Skeletal muscle satellite cell (primary cell): ENCODE data around the gene PUS1.
"Not testable (repeated sequence)": the region's sequence is repeated elsewhere in the genome, so short reads cannot be mapped to it uniquely, and the experiment has no call there.

Source experiments
- H3K27me3 ChIP-seq: 2 replicates; pipeline ENCODE4 v1.7.0; 2013; ENCODE audit warnings: low read length; ENCODE audit not compliant: control insufficient read depth, insufficient read depth
- H3K36me3 ChIP-seq: 2 replicates; pipeline ENCODE4 v1.7.0; 2013; ENCODE audit warnings: mild to moderate bottlenecking, control low read depth, low read length; ENCODE audit not compliant: insufficient read depth
- H3K4me1 ChIP-seq: 2 replicates; pipeline ENCODE4 v1.7.0; 2013; ENCODE audit warnings: low read length; ENCODE audit not compliant: control insufficient read depth, insufficient read depth
- H3K4me2 ChIP-seq: 2 replicates; pipeline ENCODE4 v1.7.0; 2013; ENCODE audit warnings: mild to moderate bottlenecking, low read length
- H3K4me3 ChIP-seq: 2 replicates; pipeline ENCODE4 v1.7.0; 2013; ENCODE audit warnings: low read length
- H3K9ac ChIP-seq: 2 replicates; pipeline ENCODE4 v1.7.0; 2013; ENCODE audit warnings: mild to moderate bottlenecking, low read depth, low read length, moderate library complexity
- H3K9me3 ChIP-seq: replicated peaks from 2 replicates; pipeline ENCODE4 v1.7.0; 2013; ENCODE audit warnings: mild to moderate bottlenecking, control low read depth, low read length

The PUS1 gene

DNA sequence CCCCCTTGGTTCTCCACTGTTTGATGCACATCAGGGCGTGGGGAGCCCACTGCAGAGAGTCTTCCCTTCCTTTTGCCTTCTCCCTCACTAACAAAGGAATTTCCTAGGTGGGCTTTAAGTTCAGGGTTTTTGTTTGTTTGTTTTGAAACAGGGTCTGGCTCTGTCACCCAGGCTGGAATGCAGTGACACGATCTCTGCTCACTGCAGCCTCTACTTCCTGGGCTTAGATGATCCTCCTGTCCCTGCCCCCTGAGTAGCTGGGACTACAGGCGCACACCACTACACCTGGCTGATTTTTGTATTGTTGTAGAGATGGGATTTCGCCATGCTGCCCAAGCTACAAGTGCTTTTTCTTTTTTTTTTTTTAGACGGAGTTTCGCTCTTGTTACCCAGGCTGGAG is 54.5 kb downstream of the PUS1 start:
- Histone ChIP-seq H3K4me2 (no peak overlapping the region), H3K4me1 (peaks cover 7% of the 10 kb centered on the region), H3K36me3 (peaks cover 61% of the 10 kb centered on the region), H3K27me3 (no peaks in the 10 kb centered on the region), H3K4me3 (no peak overlapping the region), H3K9me3 (no peaks in the 10 kb centered on the region), H3K9ac (no peak overlapping the region)

- Histone ChIP-seq H3K36me3 (peaks cover 67% of the 10 kb centered on the region), H3K4me1 (peaks cover 7% of the 10 kb centered on the region), H3K9ac (no peak overlapping the region), H3K4me2 (no peak overlapping the region), H3K9me3 (no peaks in the 10 kb centered on the region), H3K27me3 (no peaks in the 10 kb centered on the region), H3K4me3 (no peak overlapping the region)
Observed at GRCh38 chr12:131984334-131984733, 55.3 kb downstream of the PUS1 start.

- H3K4me1 ChIP-seq, H3K4me2 ChIP-seq, H3K9ac ChIP-seq, H3K4me3 ChIP-seq, H3K9me3 ChIP-seq, H3K27me3 ChIP-seq: not testable (repeated sequence)
- peaks cover 77% of the 10 kb centered on the region for H3K36me3 ChIP-seq
Observed at GRCh38 chr12:131985510-131985875, 56.4 kb downstream of the PUS1 start.

DNA sequence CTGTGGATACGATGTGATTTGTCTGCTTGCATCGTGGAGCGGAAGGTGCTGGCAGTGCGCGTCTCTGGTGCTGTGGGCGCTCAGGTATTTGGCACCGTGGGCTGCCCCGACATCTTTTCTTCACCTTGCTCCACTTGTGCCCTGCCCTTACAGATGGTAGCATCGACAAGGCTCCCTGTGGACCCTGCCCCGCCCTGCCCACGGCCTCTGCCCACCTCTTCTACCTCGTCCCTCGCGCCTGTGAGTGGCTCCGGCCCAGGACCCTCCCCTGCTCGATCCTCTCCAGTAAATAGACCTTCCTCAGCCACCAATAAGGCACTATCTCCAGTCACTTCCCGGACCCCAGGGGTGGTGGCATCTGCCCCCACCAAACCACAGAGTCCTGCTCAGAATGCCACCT is 57.3 kb downstream of the PUS1 start:
- Histone ChIP-seq H3K4me3 (no peak overlapping the region), H3K27me3 (no peaks in the 10 kb centered on the region), H3K9me3 (no peaks in the 10 kb centered on the region), H3K9ac (no peak overlapping the region), H3K36me3 (peaks cover 74% of the 10 kb centered on the region), H3K4me2 (no peak overlapping the region), H3K4me1 (no peaks in the 10 kb centered on the region)

DNA sequence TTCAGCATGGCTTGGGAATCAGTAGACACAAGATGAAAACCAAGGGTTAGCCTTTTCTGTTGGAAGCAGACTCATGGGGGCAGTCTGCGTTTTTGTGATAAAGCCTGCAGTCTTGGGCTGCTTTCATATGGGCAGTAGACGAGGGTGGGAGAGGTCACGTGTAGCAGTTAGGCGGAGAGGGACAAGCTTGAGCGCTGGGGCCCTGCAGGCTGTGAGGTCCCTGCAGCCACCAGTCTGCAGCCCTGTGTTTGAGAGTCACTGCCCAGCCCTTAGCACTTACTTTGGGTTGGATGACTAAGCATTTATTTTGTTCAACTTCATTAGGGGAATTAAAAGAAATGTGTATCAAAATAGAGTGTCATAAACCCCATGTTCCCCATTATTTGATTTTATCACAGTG is 57.8 kb downstream of the PUS1 start:
- no peak overlapping the region for H3K4me3 ChIP-seq
- no peaks in the 10 kb centered on the region for H3K27me3 ChIP-seq
- no peaks in the 10 kb centered on the region for H3K9me3 ChIP-seq
- no peak overlapping the region for H3K9ac ChIP-seq
- H3K36me3 ChIP-seq = peaks cover 71% of the 10 kb centered on the region
- no peak overlapping the region for H3K4me2 ChIP-seq
- no peaks in the 10 kb centered on the region for H3K4me1 ChIP-seq

GRCh38 chr12:131987552-131987951 is 58.5 kb downstream of the PUS1 start:
- H3K4me1 ChIP-seq = no peaks in the 10 kb centered on the region
- no peaks in the 10 kb centered on the region for H3K9me3 ChIP-seq
- H3K9ac ChIP-seq = no peak overlapping the region
- no peak overlapping the region for H3K4me3 ChIP-seq
- peaks cover 72% of the 10 kb centered on the region for H3K36me3 ChIP-seq
- H3K27me3 ChIP-seq = no peaks in the 10 kb centered on the region
- no peak overlapping the region for H3K4me2 ChIP-seq

GRCh38 chr12:131988054-131988796 is 59.1 kb downstream of the PUS1 start:
- Histone ChIP-seq H3K27me3 (no peaks in the 10 kb centered on the region), H3K4me1 (no peaks in the 10 kb centered on the region), H3K36me3 (peaks cover 74% of the 10 kb centered on the region), H3K4me3 (no peak overlapping the region), H3K9ac (no peak overlapping the region), H3K4me2 (no peak overlapping the region), H3K9me3 (no peaks in the 10 kb centered on the region)

DNA sequence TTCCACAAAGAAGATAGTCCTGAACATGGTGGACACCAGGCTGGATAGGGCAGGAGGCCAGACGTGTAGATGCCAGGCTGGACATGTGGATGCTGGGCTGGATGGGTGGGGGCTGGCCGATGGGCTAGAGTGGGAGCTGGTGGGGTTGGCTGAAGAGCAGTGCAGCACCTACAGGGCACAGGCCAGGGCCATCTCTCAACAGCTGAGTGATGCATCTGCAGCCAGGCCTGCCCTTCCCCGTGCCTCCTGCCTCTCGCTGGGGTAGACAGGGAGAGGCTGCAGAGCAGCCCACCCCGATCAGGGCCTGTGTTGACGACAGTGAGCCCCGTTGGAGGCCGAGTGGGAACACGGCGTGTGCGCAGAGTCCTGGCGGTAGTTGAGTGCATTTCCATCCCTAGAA is 59.9 kb downstream of the PUS1 start:
- H3K36me3 ChIP-seq = peaks cover 78% of the 10 kb centered on the region
- H3K4me2 ChIP-seq = no peak overlapping the region
- H3K9ac ChIP-seq = no peak overlapping the region
- no peak overlapping the region for H3K4me3 ChIP-seq
- no peaks in the 10 kb centered on the region for H3K27me3 ChIP-seq
- H3K4me1 ChIP-seq = no peaks in the 10 kb centered on the region
- H3K9me3 ChIP-seq = no peaks in the 10 kb centered on the region

- Histone ChIP-seq H3K36me3 (peaks cover 81% of the 10 kb centered on the region), H3K4me1 (no peaks in the 10 kb centered on the region), H3K9me3 (no peaks in the 10 kb centered on the region), H3K27me3 (no peaks in the 10 kb centered on the region), H3K9ac (no peak overlapping the region), H3K4me3 (no peak overlapping the region), H3K4me2 (no peak overlapping the region)
Observed at GRCh38 chr12:131990066-131990979, 61.2 kb downstream of the PUS1 start.

DNA sequence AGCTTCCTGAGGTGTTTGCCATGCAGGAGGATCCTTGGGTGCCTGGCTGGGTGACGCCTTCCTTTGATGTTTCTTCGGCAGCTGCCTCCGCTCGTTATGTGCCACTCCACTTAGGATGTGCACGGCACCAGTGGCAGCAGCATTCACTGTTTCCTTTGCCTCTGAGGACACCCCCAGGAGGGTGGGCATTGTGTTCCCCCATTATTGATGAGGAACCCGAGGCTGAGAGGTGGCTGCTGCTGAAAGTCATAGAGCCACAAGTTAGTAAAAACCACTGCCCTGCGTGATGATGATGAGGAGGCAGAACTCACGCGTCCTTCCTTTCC is 61.9 kb downstream of the PUS1 start:
- no peaks in the 10 kb centered on the region for H3K4me1 ChIP-seq
- H3K36me3 ChIP-seq = peaks cover 76% of the 10 kb centered on the region
- no peak overlapping the region for H3K4me3 ChIP-seq
- no peaks in the 10 kb centered on the region for H3K27me3 ChIP-seq
- no peaks in the 10 kb centered on the region for H3K9me3 ChIP-seq
- H3K9ac ChIP-seq = no peak overlapping the region
- H3K4me2 ChIP-seq = no peak overlapping the region

DNA sequence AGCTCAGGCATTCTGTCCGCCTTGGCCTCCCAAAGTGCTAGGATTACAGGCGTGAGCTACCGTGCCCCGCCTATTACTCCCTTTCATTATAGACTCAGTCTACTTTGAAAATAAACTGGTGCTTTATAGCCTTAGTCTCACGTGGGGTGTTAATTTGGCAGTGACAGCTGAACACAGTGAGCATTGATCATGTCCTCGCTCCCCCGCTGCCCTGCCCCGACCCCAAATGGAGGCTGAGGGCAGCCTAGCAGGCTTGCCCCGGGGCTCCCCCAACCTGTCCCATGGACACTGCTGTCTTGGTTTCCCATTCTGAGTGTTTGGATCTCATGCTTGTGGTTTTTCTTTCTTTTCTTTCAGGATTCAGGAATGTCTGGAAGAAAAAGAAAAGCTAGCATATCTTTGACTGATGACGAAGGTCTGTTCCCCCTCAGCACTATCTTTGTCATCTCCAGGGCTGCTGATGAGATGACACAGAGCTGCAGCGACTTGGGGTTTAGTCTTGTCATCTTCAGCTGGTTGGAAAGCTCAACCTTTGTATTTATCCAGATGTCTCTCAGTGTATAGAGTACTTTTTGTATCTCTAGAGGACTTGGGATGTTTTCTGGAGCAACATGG is 62.8 kb downstream of the PUS1 start:
- H3K9ac ChIP-seq = no peak overlapping the region
- no peaks in the 10 kb centered on the region for H3K9me3 ChIP-seq
- no peak overlapping the region for H3K4me3 ChIP-seq
- H3K4me1 ChIP-seq = no peaks in the 10 kb centered on the region
- H3K36me3 ChIP-seq = peaks cover 71% of the 10 kb centered on the region
- H3K27me3 ChIP-seq = no peaks in the 10 kb centered on the region
- no peak overlapping the region for H3K4me2 ChIP-seq
